IMR-90 (cell line): ENCODE data around the gene GPR132. TPM values are rescaled to one million over a fixed set of nuclear protein-coding genes. Genes with fewer than 3 reads are reported as not detected.

Source experiments
- ATAC-seq: fragments of 200-7000 bp; cut with Tn5 transposase; 2 replicates; pipeline ENCODE4 v1.9.1; 2020; ENCODE audit warnings: low read depth, mild to moderate bottlenecking, moderate library complexity
- BruUV-seq: library from RNA; stranded (reverse); fragments of 400-500 nt; replicated peaks from 2 replicates; lab custom pipeline; 2021; lab: Mats Ljungman, UMichigan
- CTCF ChIA-PET: fragments of 300-600 bp; formaldehyde crosslinking; extraction: SDS; loops from one replicate; lab custom pipeline; 2021; ENCODE audit warnings: antibody characterized with exemption; lab: Yijun Ruan, JAX
- POLR2A ChIA-PET: fragments of 300-600 bp; sonication (Branson Sonifier 250); formaldehyde crosslinking; loops from one replicate; lab custom pipeline; 2022; ENCODE audit warnings: antibody characterized with exemption; ENCODE audit not compliant: unreplicated experiment; lab: Charles Lee
- DNase-seq: peaks from one replicate; pipeline ENCODE4 v3.0.0; 2013
- H2AFZ ChIP-seq: replicated peaks from 2 replicates; pipeline ENCODE3; 2013; ENCODE audit warnings: low read length, mild to moderate bottlenecking; ENCODE audit not compliant: poor library complexity
- H2AK5ac ChIP-seq: 2 replicates; pipeline ENCODE4 v1.6.1; 2013; ENCODE audit warnings: low read depth, low read length, inconsistent platforms
- H2AK9ac ChIP-seq: replicated peaks from 2 replicates; pipeline ENCODE3; 2013; ENCODE audit warnings: mild to moderate bottlenecking, low read depth, low read length, moderate library complexity; ENCODE audit not compliant: poor library complexity
- H2BK120ac ChIP-seq: 2 replicates; pipeline ENCODE4 v1.6.1; 2013; ENCODE audit warnings: low read depth, low read length, inconsistent platforms
- H2BK15ac ChIP-seq: 3 replicates; pipeline ENCODE4 v1.6.1; 2013; ENCODE audit warnings: low read depth, low read length, inconsistent platforms
- H2BK20ac ChIP-seq: 2 replicates; pipeline ENCODE4 v1.6.1; 2013; ENCODE audit warnings: low read depth, mild to moderate bottlenecking, inconsistent platforms, low read length, moderate library complexity
- H2BK5ac ChIP-seq: 2 replicates; pipeline ENCODE4 v1.6.1; 2013; ENCODE audit warnings: mild to moderate bottlenecking, low read depth, low read length, inconsistent platforms; ENCODE audit not compliant: poor library complexity, severe bottlenecking
- H3K14ac ChIP-seq: replicated peaks from 2 replicates; pipeline ENCODE4 v1.6.1; 2013; ENCODE audit warnings: low read depth, low read length, inconsistent platforms
- H3K18ac ChIP-seq: 2 replicates; pipeline ENCODE4 v1.6.1; 2013; ENCODE audit warnings: low read depth, low read length, control low read depth
- H3K23ac ChIP-seq: 2 replicates; pipeline ENCODE4 v1.6.1; 2013; ENCODE audit warnings: low read depth, low read length, inconsistent platforms
- H3K27ac ChIP-seq: 2 replicates; pipeline ENCODE4 v1.5.1; 2013; ENCODE audit warnings: mild to moderate bottlenecking, control low read depth, low read length; ENCODE audit not compliant: insufficient read depth
- H3K27me3 ChIP-seq: 2 replicates; pipeline ENCODE4 v1.6.1; 2013; ENCODE audit warnings: low read length; ENCODE audit not compliant: control insufficient read depth, insufficient read depth
- H3K36me3 ChIP-seq: 2 replicates; pipeline ENCODE4 v1.6.1; 2013; ENCODE audit warnings: low read length, mixed read lengths; ENCODE audit not compliant: control insufficient read depth, insufficient read depth
- H3K4ac ChIP-seq: 2 replicates; pipeline ENCODE4 v1.6.1; 2013; ENCODE audit warnings: low read depth, low read length, inconsistent platforms
- H3K4me1 ChIP-seq: 2 replicates; pipeline ENCODE4 v1.6.1; 2013; ENCODE audit warnings: low read length, mixed read lengths; ENCODE audit not compliant: control insufficient read depth, insufficient read depth
- H3K4me2 ChIP-seq: 2 replicates; pipeline ENCODE4 v1.6.1; 2013; ENCODE audit warnings: low read depth, mild to moderate bottlenecking, control low read depth, low read length, moderate library complexity
- H3K4me3 ChIP-seq: 2 replicates; pipeline ENCODE4 v1.5.1; 2013; ENCODE audit warnings: low read depth, mild to moderate bottlenecking, control low read depth, low read length, moderate library complexity; ENCODE audit not compliant: insufficient read depth
- H3K56ac ChIP-seq: 2 replicates; pipeline ENCODE4 v1.6.1; 2013; ENCODE audit warnings: low read length, inconsistent platforms; ENCODE audit not compliant: insufficient read depth; ENCODE audit errors: extremely low read depth
- H3K79me1 ChIP-seq, 2 experiments: 2 replicates each; pipeline ENCODE4 v1.6.1; 2013; ENCODE audit warnings: low read length in 2 of 2, inconsistent platforms in 1 of 2, low read depth in 1 of 2
- H3K9ac ChIP-seq: 2 replicates; pipeline ENCODE4 v1.6.1; 2013; ENCODE audit warnings: low read depth, low read length, control low read depth
- H3K9me1 ChIP-seq: 2 replicates; pipeline ENCODE4 v1.6.1; 2013; ENCODE audit warnings: low read length, inconsistent platforms; ENCODE audit not compliant: insufficient read depth
- H3K9me3 ChIP-seq: 2 replicates; pipeline ENCODE4 v1.6.1; 2013; ENCODE audit warnings: low read length; ENCODE audit not compliant: control insufficient read depth, insufficient read depth
- H4K20me1 ChIP-seq: 2 replicates; pipeline ENCODE4 v1.6.1; 2013; ENCODE audit warnings: low read length, inconsistent platforms; ENCODE audit not compliant: insufficient read depth
- H4K5ac ChIP-seq: 2 replicates; pipeline ENCODE4 v1.6.1; 2013; ENCODE audit warnings: mild to moderate bottlenecking, low read depth, low read length, control low read depth
- H4K8ac ChIP-seq, 2 experiments: 2 replicates each; pipeline ENCODE4 v1.6.1; 2013; ENCODE audit warnings: low read depth in 2 of 2, low read length in 2 of 2, control low read depth in 1 of 2, inconsistent platforms in 1 of 2
- H4K91ac ChIP-seq: 2 replicates; pipeline ENCODE4 v1.6.1; 2013; ENCODE audit warnings: low read depth, low read length, inconsistent platforms; ENCODE audit not compliant: insufficient read depth
- CHD1 ChIP-seq: IDR thresholded peaks from 2 replicates; pipeline ENCODE4 v1.6.1; 2012; ENCODE audit warnings: low read depth, low read length, improper control_type of control experiment
- MXI1 ChIP-seq: IDR thresholded peaks from 2 replicates; pipeline ENCODE4 v1.6.1; 2012; ENCODE audit warnings: low read depth, mild to moderate bottlenecking, low read length, moderate library complexity, borderline replicate concordance
- RCOR1 ChIP-seq: IDR thresholded peaks from 2 replicates; pipeline ENCODE4 v1.6.1; 2012; ENCODE audit warnings: mild to moderate bottlenecking, low read length, improper control_type of control experiment; ENCODE audit not compliant: insufficient replicate concordance
- RFX5 ChIP-seq: IDR thresholded peaks from 2 replicates; pipeline ENCODE4 v1.8.0; 2012; ENCODE audit warnings: low read depth, mild to moderate bottlenecking, low read length, moderate library complexity
- SMC3 ChIP-seq: fragments of 150-350 bp; IDR thresholded peaks from 2 replicates; pipeline ENCODE4 v1.6.1; 2016; ENCODE audit warnings: low read depth, mild to moderate bottlenecking, antibody characterized with exemption, low read length, moderate library complexity
- USF2 ChIP-seq: fragments of 150-350 bp; IDR thresholded peaks from 2 replicates; pipeline ENCODE4 v1.6.1; 2017; ENCODE audit warnings: mild to moderate bottlenecking, antibody characterized with exemption, low read length, low read depth
- WGBS, 2 experiments: methylation state at CpG; one replicate each; pipeline versions ENCODE4 v1.1.5 to v1.1.7; 2013; ENCODE audit warnings: missing lambda C conversion rate in 2 of 2; ENCODE audit not compliant: insufficient read length in 1 of 2; ENCODE audit errors: extremely low coverage in 2 of 2; 5-methylcytosine and 5-hydroxymethylcytosine counted together
- dilution Hi-C: fragments of 300-500 bp; cut with HindIII; formaldehyde crosslinking; loops from one replicate; pipeline ENCODE4 v1.14.3; 2018; ENCODE audit warnings: low sequenced_read_pairs; ENCODE audit not compliant: unreplicated experiment
- in situ Hi-C: fragments of 300-500 bp; cut with MboI; formaldehyde crosslinking; loops from 3 replicates; pipeline ENCODE4 v1.14.3; 2019; ENCODE audit warnings: low sequenced_read_pairs, inconsistent platforms, mixed read lengths
- intact Hi-C: fragments of 100-400 bp; cut with micrococcal nuclease; formaldehyde crosslinking; loops from 2 replicates; pipeline ENCODE4 v1.10.0; 2022
- polyA plus RNA-seq, 3 experiments: library from polyadenylated mRNA; depleted of rRNA; stranded (reverse); fragments of >200 nt; gene quantifications; 2 replicates each; pipeline ENCODE4 v1.2.3, GENCODE V29; 2012; ENCODE audit warnings: low replicate concordance in 1 of 3
- total RNA-seq: library from RNA; depleted of rRNA; stranded (reverse); fragments of >200 nt; gene quantifications from 2 replicates; pipeline ENCODE4 v1.2.3, GENCODE V29; 2012

GPR132 gene
- total and polyA plus RNA-seq, 2 of the 4 experiments (the other 2 are of a cell fraction) = under 0.01 to 0.10 TPM

- Histone ChIP-seq H3K4ac (no peak overlapping the region), H2BK15ac (no peak overlapping the region), H4K8ac (no peak overlapping the region), H3K4me3 (no peak overlapping the region), H3K27ac (no peak overlapping the region), H3K14ac (no peak overlapping the region), H3K9me3 (no peaks in the 10 kb centered on the region), H3K4me2 (no peak overlapping the region), H2AK5ac (no peak overlapping the region), H4K20me1 (no peaks in the 10 kb centered on the region), H3K79me1 (no peaks in the 10 kb centered on the region), H2BK20ac (no peak overlapping the region), H3K4me1 (peaks cover 5% of the 10 kb centered on the region), H2AFZ (no peak overlapping the region), H2BK5ac (no peak overlapping the region), H2AK9ac (no peak overlapping the region), H2BK120ac (no peak overlapping the region), H3K36me3 (no peaks in the 10 kb centered on the region), H3K9me1 (no peaks in the 10 kb centered on the region), H3K18ac (no peak overlapping the region), H3K23ac (no peak overlapping the region), H4K5ac (no peak overlapping the region), H4K91ac (no peak overlapping the region), H3K9ac (no peak overlapping the region), H3K56ac (no peak overlapping the region), H3K27me3 (peaks cover 11% of the 10 kb centered on the region)
- no peak for ATAC-seq
- DNase-seq = no peak
- WGBS, 2 experiments = 63% methylated on average over 3 of the region's 16 CpGs; no CpG with 5 or more reads in 1 of the 2 experiments
- POLR2A ChIA-PET = no interaction called here
- no TSS peak for BruUV-seq
- intact Hi-C loops = no loop called here
- CTCF ChIA-PET = no interaction called here
- no peak for TF ChIP-seq MXI1
- no peak for TF ChIP-seq RFX5
- TF ChIP-seq SMC3 = no peak
- no peak for TF ChIP-seq RCOR1
- TF ChIP-seq CHD1 = no peak
- TF ChIP-seq USF2 = no peak
- dilution Hi-C loops = loop anchor here (10.0 kb wide), 1 partner anchor 125 kb away; no protein-coding TSS in a partner anchor
- in situ Hi-C loops = no loop called here
Measured at GRCh38 chr14:105059925-105060565, 5.2 kb downstream of the GPR132 start.
